ENCODE data around the gene PITPNC1. TPM values are rescaled to one million over a fixed set of nuclear protein-coding genes. Genes with fewer than 3 reads are reported as not detected.
"Not testable (repeated sequence)": the region's sequence is repeated elsewhere in the genome, so short reads cannot be mapped to it uniquely, and the experiment has no call there.

Gene PITPNC1
- polyA plus RNA-seq, 1 donor from 2014 or later: 18.8 TPM

DNA sequence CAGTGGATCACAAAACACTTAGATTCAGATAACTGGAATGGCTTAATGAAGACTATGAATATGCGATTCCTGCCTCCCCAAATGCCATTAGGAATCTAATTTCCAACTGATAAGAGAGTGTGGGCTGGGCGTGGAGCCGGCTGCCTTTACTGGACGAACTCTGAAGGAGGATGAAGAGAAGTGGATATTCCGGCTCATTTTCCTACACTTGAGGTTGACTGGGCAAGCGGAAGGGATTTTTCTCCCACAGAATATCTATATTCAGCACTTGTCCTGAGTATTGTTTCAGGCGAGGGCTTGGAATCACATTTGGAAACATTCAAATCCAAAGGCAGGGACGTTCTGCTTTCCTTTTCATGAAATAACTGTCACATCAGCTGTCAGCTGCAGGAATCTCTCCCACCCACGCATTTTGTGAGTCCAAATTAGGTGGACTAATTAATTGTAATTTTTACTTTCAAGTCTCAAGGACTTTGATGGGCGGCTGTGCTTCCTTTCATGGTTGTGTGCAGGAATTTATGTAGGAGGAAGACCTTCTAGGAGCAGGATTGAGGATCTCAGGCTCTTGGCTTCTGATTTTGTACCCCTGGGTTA, 138.5 kb downstream of the PITPNC1 start:
- H3K27me3 ChIP-seq (ENCODE audit: insufficient read depth, low read depth, low read length): no peaks in the 10 kb centered on the region
- H3K9me2 ChIP-seq (ENCODE audit: insufficient read depth, low read length): no peaks in the 10 kb centered on the region
- TF ChIP-seq CTCF (IDR thresholded peaks at IDR 0.05; ENCODE audit: poor library complexity, severe bottlenecking) (no peak), TAF1 (IDR thresholded peaks at IDR 0.05; ENCODE audit: low read depth) (no peak), REST (IDR thresholded peaks at IDR 0.05; ENCODE audit: borderline replicate concordance) (no peak), RAD21 (conservative IDR thresholded peaks at IDR 0.05) (no peak), POLR2AphosphoS5 (IDR thresholded peaks at IDR 0.05) (no peak), EP300 (conservative IDR thresholded peaks at IDR 0.05; ENCODE audit: poor library complexity, severe bottlenecking) (no peak)
- H3K9ac ChIP-seq (ENCODE audit: low read length): no peak overlapping the region
- H3K4me3 ChIP-seq (ENCODE audit: low read length): no peak overlapping the region
- no peak overlapping the region for H3K27ac ChIP-seq (ENCODE audit: low read length)
- no peaks in the 10 kb centered on the region for H3K36me3 ChIP-seq (ENCODE audit: insufficient read depth, low read length)
- no peaks in the 10 kb centered on the region for H3K9me3 ChIP-seq (ENCODE audit: low read length)
- H2AFZ ChIP-seq (ENCODE audit: low read depth, low read length): no peak overlapping the region
- peaks cover 9% of the 10 kb centered on the region for H3K79me2 ChIP-seq (replicated peaks; ENCODE audit: insufficient read depth, low read length)
- H3K4me2 ChIP-seq (ENCODE audit: low read length): no peak overlapping the region
- H4K20me1 ChIP-seq (ENCODE audit: insufficient read depth): no peaks in the 10 kb centered on the region
- H3F3A ChIP-seq (ENCODE audit: insufficient read depth, low read length, poor library complexity, severe bottlenecking): peaks cover 3% of the 10 kb centered on the region

DNA sequence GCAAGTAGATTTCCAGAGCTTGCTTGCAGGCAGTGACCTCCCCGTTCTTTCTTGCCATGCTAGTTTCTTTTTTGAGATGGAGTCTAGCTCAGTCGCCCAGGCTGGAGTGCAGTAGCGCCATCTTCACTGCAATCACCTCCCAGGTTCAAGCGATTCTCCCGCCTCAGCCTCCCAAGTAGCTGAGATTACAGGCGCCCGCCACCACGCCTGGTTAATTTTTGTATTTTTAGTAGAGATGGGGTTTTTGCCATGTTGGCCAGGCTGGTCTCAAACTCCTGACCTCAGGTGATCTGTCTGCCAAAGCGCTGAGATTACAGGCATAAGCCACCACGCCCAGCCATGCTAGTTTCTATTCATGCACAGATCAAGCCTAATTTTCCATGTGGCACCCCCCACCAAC, 139.5 kb downstream of the PITPNC1 start:
- H3K9me3 ChIP-seq (ENCODE audit: low read length); H3F3A ChIP-seq (ENCODE audit: insufficient read depth, low read length, poor library complexity, severe bottlenecking); H3K9ac ChIP-seq (ENCODE audit: low read length); H3K36me3 ChIP-seq (ENCODE audit: insufficient read depth, low read length); H4K20me1 ChIP-seq (ENCODE audit: insufficient read depth); H3K27me3 ChIP-seq (ENCODE audit: insufficient read depth, low read depth, low read length); H3K9me2 ChIP-seq (ENCODE audit: insufficient read depth, low read length); H3K4me3 ChIP-seq (ENCODE audit: low read length); H3K4me2 ChIP-seq (ENCODE audit: low read length); H2AFZ ChIP-seq (ENCODE audit: low read depth, low read length); H3K27ac ChIP-seq (ENCODE audit: low read length); H3K79me2 ChIP-seq (replicated peaks; ENCODE audit: insufficient read depth, low read length): not testable (repeated sequence)

GRCh38 chr17:67517325-67517724, 140.2 kb downstream of the PITPNC1 start:
- no peak overlapping the region for H3K27ac ChIP-seq (ENCODE audit: low read length)
- H3K27me3 ChIP-seq (ENCODE audit: insufficient read depth, low read depth, low read length): no peaks in the 10 kb centered on the region
- H3K4me2 ChIP-seq (ENCODE audit: low read length): no peak overlapping the region
- peaks cover 9% of the 10 kb centered on the region for H3K79me2 ChIP-seq (replicated peaks; ENCODE audit: insufficient read depth, low read length)
- H3K9me2 ChIP-seq (ENCODE audit: insufficient read depth, low read length): no peaks in the 10 kb centered on the region
- no peak overlapping the region for H2AFZ ChIP-seq (ENCODE audit: low read depth, low read length)
- H3K4me3 ChIP-seq (ENCODE audit: low read length): no peak overlapping the region
- no peaks in the 10 kb centered on the region for H4K20me1 ChIP-seq (ENCODE audit: insufficient read depth)
- TF ChIP-seq RAD21 (conservative IDR thresholded peaks at IDR 0.05) (no peak), REST (IDR thresholded peaks at IDR 0.05; ENCODE audit: borderline replicate concordance) (no peak), EP300 (conservative IDR thresholded peaks at IDR 0.05; ENCODE audit: poor library complexity, severe bottlenecking) (no peak), TAF1 (IDR thresholded peaks at IDR 0.05; ENCODE audit: low read depth) (no peak), POLR2AphosphoS5 (IDR thresholded peaks at IDR 0.05) (no peak), EZH2 (IDR thresholded peaks at IDR 0.05; ENCODE audit: borderline replicate concordance, insufficient read depth, low read length, poor library complexity, severe bottlenecking) (no peak), SMC3 (conservative IDR thresholded peaks at IDR 0.05; ENCODE audit: poor library complexity) (no peak), CTCF (IDR thresholded peaks at IDR 0.05; ENCODE audit: poor library complexity, severe bottlenecking) (no peak), MXI1 (conservative IDR thresholded peaks at IDR 0.05; ENCODE audit: poor library complexity, severe bottlenecking) (no peak)
- H3F3A ChIP-seq (ENCODE audit: insufficient read depth, low read length, poor library complexity, severe bottlenecking): peaks cover 3% of the 10 kb centered on the region
- no peaks in the 10 kb centered on the region for H3K9me3 ChIP-seq (ENCODE audit: low read length)
- H3K9ac ChIP-seq (ENCODE audit: low read length): no peak overlapping the region
- no peaks in the 10 kb centered on the region for H3K36me3 ChIP-seq (ENCODE audit: insufficient read depth, low read length)

Measured in neural cell (in vitro differentiated cells).